ENCODE results near the gene FAM240B.

The FAM240B gene

GRCh38 chr9:38659538-38659937, 60.4 kb downstream of the FAM240B start:
- Histone ChIP-seq H3K9ac (ENCODE audit: low read length) (no peak overlapping the region), H3K4me2 (ENCODE audit: low read length) (no peak overlapping the region), H3K36me3 (ENCODE audit: insufficient read depth, low read length) (no peaks in the 10 kb centered on the region), H4K20me1 (ENCODE audit: insufficient read depth, low read length) (no peaks in the 10 kb centered on the region), H3K79me2 (ENCODE audit: insufficient read depth, low read length) (no peaks in the 10 kb centered on the region), H3K9me2 (ENCODE audit: low read depth, low read length) (no peaks in the 10 kb centered on the region), H3K4me1 (ENCODE audit: insufficient read depth, low read length, severe bottlenecking) (no peaks in the 10 kb centered on the region), H3K4me3 (ENCODE audit: low read depth, low read length, poor library complexity, severe bottlenecking) (no peak overlapping the region), H3F3A (ENCODE audit: insufficient read depth, low read length) (no peaks in the 10 kb centered on the region), H3K27ac (ENCODE audit: low read depth, low read length, poor library complexity, severe bottlenecking) (no peak overlapping the region), H3K27me3 (ENCODE audit: insufficient read depth, low read length) (no peaks in the 10 kb centered on the region), H3K9me3 (ENCODE audit: low read length) (no peaks in the 10 kb centered on the region), H2AFZ (ENCODE audit: low read length) (no peak overlapping the region)
- TF ChIP-seq EZH2 (IDR thresholded peaks at IDR 0.05; ENCODE audit: borderline replicate concordance, low read length) (no peak), CTCF (IDR thresholded peaks at IDR 0.05; ENCODE audit: low read length) (no peak)

- peaks cover 8% of the 10 kb centered on the region for H3K4me1 ChIP-seq (ENCODE audit: insufficient read depth, low read length, severe bottlenecking)
- H3F3A ChIP-seq (ENCODE audit: insufficient read depth, low read length) = no peaks in the 10 kb centered on the region
- no peak overlapping the region for H2AFZ ChIP-seq (ENCODE audit: low read length)
- no peaks in the 10 kb centered on the region for H3K27me3 ChIP-seq (ENCODE audit: insufficient read depth, low read length)
- H3K27ac ChIP-seq (ENCODE audit: low read depth, low read length, poor library complexity, severe bottlenecking) = no peak overlapping the region
- TF ChIP-seq CTCF (IDR thresholded peaks at IDR 0.05; ENCODE audit: low read length) = no peak
- no peak overlapping the region for H3K9ac ChIP-seq (ENCODE audit: low read length)
- no peak overlapping the region for H3K4me2 ChIP-seq (ENCODE audit: low read length)
- no peaks in the 10 kb centered on the region for H3K36me3 ChIP-seq (ENCODE audit: insufficient read depth, low read length)
- H3K4me3 ChIP-seq (ENCODE audit: low read depth, low read length, poor library complexity, severe bottlenecking) = no peak overlapping the region
- H3K9me3 ChIP-seq (ENCODE audit: low read length) = no peaks in the 10 kb centered on the region
- no peaks in the 10 kb centered on the region for H3K79me2 ChIP-seq (ENCODE audit: insufficient read depth, low read length)
- H4K20me1 ChIP-seq (ENCODE audit: insufficient read depth, low read length) = no peaks in the 10 kb centered on the region
- no peaks in the 10 kb centered on the region for H3K9me2 ChIP-seq (ENCODE audit: low read depth, low read length)
These were observed 63.0 kb downstream of the FAM240B start for GRCh38 chr9:38656896-38657295.

GRCh38 chr9:38652486-38652885, 67.4 kb downstream of the FAM240B start:
- Histone ChIP-seq H3K4me2 (ENCODE audit: low read length) (no peak overlapping the region; the same call in 1 of the 2 replicates), H3K9ac (ENCODE audit: low read length) (no peak overlapping the region), H3K4me3 (ENCODE audit: low read depth, low read length, poor library complexity, severe bottlenecking) (no peak overlapping the region), H3F3A (ENCODE audit: insufficient read depth, low read length) (no peaks in the 10 kb centered on the region), H3K27ac (ENCODE audit: low read depth, low read length, poor library complexity, severe bottlenecking) (peak overlapping the region; percentile 73), H3K9me2 (ENCODE audit: low read depth, low read length) (no peaks in the 10 kb centered on the region), H3K4me1 (ENCODE audit: insufficient read depth, low read length, severe bottlenecking) (peaks cover 17% of the 10 kb centered on the region), H3K36me3 (ENCODE audit: insufficient read depth, low read length) (no peaks in the 10 kb centered on the region), H4K20me1 (ENCODE audit: insufficient read depth, low read length) (no peaks in the 10 kb centered on the region), H2AFZ (ENCODE audit: low read length) (no peak overlapping the region), H3K27me3 (ENCODE audit: insufficient read depth, low read length) (no peaks in the 10 kb centered on the region), H3K9me3 (ENCODE audit: low read length) (no peaks in the 10 kb centered on the region), H3K79me2 (ENCODE audit: insufficient read depth, low read length) (no peaks in the 10 kb centered on the region)
- TF ChIP-seq EZH2 (IDR thresholded peaks at IDR 0.05; ENCODE audit: borderline replicate concordance, low read length) = no peak
- no peak for TF ChIP-seq CTCF (IDR thresholded peaks at IDR 0.05; ENCODE audit: low read length)

Measured in OCI-LY1 (cell line).